Tibial nerve (tissue), 4 donors: Measurements from ENCODE around the gene SORBS1. TPM values are rescaled to one million over a fixed set of nuclear protein-coding genes. Genes with fewer than 3 reads are reported as not detected.

Experiments used
- DNase-seq, 2 donors: peaks; one replicate each; pipeline ENCODE4 v3.0.0-alpha.2; 2019; ENCODE audit warnings: low spot score in 2 of 2
- H3K27ac ChIP-seq, 4 donors: fragments of 200-600 bp; sonication (generic) in 3 of 4; one replicate each; pipeline ENCODE4 v1.5.1; 2017 to 2019; ENCODE audit warnings: mild to moderate bottlenecking in 1 of 4
- H3K27me3 ChIP-seq, 2 donors: fragments of 200-600 bp; sonication (generic) in 1 of 2; one replicate each; pipeline versions ENCODE4 v1.5.1 to v1.6.0; 2017 to 2019
- H3K36me3 ChIP-seq, 3 donors: fragments of 200-600 bp; sonication (generic); one replicate each; pipeline ENCODE4 v1.5.1; 2018 to 2019
- H3K4me1 ChIP-seq, 4 donors: fragments of 200-600 bp; sonication (generic) in 3 of 4; one replicate each; pipeline ENCODE4 v1.5.1; 2017 to 2019
- H3K4me3 ChIP-seq, 4 donors: fragments of 200-600 bp; sonication (generic) in 3 of 4; one replicate each; pipeline ENCODE4 v1.5.1; 2017 to 2019; ENCODE audit warnings: mild to moderate bottlenecking in 1 of 4, moderate library complexity in 1 of 4
- H3K9me3 ChIP-seq, 4 donors: fragments of 200-600 bp; sonication (generic) in 3 of 4; one replicate each; pipeline ENCODE4 v1.5.1; 2017 to 2019
- CTCF ChIP-seq, 5 experiments: fragments of 200-600 bp in 3 of 5; fragments of 450-650 bp in 2 of 5; sonication (generic) in 3 of 5; IDR thresholded peaks; one replicate each; pipeline ENCODE4 v1.5.1; 2016 to 2019; ENCODE audit warnings: antibody characterized with exemption in 5 of 5, mild to moderate bottlenecking in 3 of 5, moderate library complexity in 2 of 5
- EP300 ChIP-seq, 2 donors: sonication (generic); formaldehyde crosslinking; IDR thresholded peaks; one replicate each; pipeline ENCODE4 v1.6.1; 2017; ENCODE audit warnings: antibody characterized with exemption in 2 of 2, mild to moderate bottlenecking in 1 of 2
- POLR2A ChIP-seq, 2 donors: fragments of 450-650 bp; IDR thresholded peaks; one replicate each; pipeline ENCODE4 v1.6.1; 2017; ENCODE audit warnings: antibody characterized with exemption in 2 of 2, mild to moderate bottlenecking in 2 of 2, moderate library complexity in 2 of 2
- WGBS, 2 donors: methylation state at CpG; one replicate each; pipeline ENCODE4 v1.1.5; 2018; 5-methylcytosine and 5-hydroxymethylcytosine counted together
- total RNA-seq, 4 donors: library from RNA; depleted of rRNA; stranded (reverse); fragments of >200 nt; gene quantifications; one replicate each; pipeline ENCODE4 v1.1.0, GENCODE V29; 2016

The SORBS1 gene
- total RNA-seq, 4 donors from 2014 or later = 427 to 623 (median 567) TPM

GRCh38 chr10:95496951-95497350 lies 64.2 kb downstream of the SORBS1 start:
- H3K27ac ChIP-seq = peak overlapping the region in 2 of 4 donors; percentile 45 to 71
- WGBS, 2 donors = 51 to 54% methylated on average over 4 of the region's 4 CpGs

GRCh38 chr10:95496246-95496911 lies 64.8 kb downstream of the SORBS1 start:
- DNase-seq = no peak
- WGBS, 2 donors = 64 to 67% methylated on average over 2 of the region's 2 CpGs
- Histone ChIP-seq H3K4me3 (no peak overlapping the region), H3K9me3 (no peaks in the 10 kb centered on the region), H3K36me3 (no peaks in the 10 kb centered on the region), H3K4me1 (peaks cover 0 to 17% (median 3%) of the 10 kb centered on the region in 4 donors), H3K27ac (peak overlapping the region in 2 of 4 donors; percentile 45 to 71), H3K27me3 (no peaks in the 10 kb centered on the region)
- no peak for TF ChIP-seq POLR2A (IDR thresholded peaks at IDR 0.05)
- TF ChIP-seq CTCF (IDR thresholded peaks at IDR 0.05) = no peak
- TF ChIP-seq EP300 (IDR thresholded peaks at IDR 0.05) = no peak

More at GRCh38 chr10:95496951-95497350, 64.2 kb downstream of the SORBS1 start:
- Histone ChIP-seq H3K36me3 (no peaks in the 10 kb centered on the region), H3K4me1 (peaks cover 0 to 23% (median 3%) of the 10 kb centered on the region in 4 donors), H3K27me3 (no peaks in the 10 kb centered on the region), H3K9me3 (no peaks in the 10 kb centered on the region), H3K4me3 (no peak overlapping the region)
- no peak for TF ChIP-seq CTCF (IDR thresholded peaks at IDR 0.05)
- no peak for TF ChIP-seq EP300 (IDR thresholded peaks at IDR 0.05)
- TF ChIP-seq POLR2A (IDR thresholded peaks at IDR 0.05) = no peak
- DNase-seq = no peak

GRCh38 chr10:95493862-95494261 lies 67.3 kb downstream of the SORBS1 start:
- Histone ChIP-seq H3K9me3 (no peaks in the 10 kb centered on the region), H3K4me1 (peaks cover 0 to 5% (median 0%) of the 10 kb centered on the region in 4 donors), H3K27ac (peak overlapping the region in 1 of 4 donors; percentile 13), H3K36me3 (no peaks in the 10 kb centered on the region), H3K27me3 (no peaks in the 10 kb centered on the region), H3K4me3 (no peak overlapping the region)
- no peak for TF ChIP-seq POLR2A (IDR thresholded peaks at IDR 0.05)
- TF ChIP-seq CTCF (IDR thresholded peaks at IDR 0.05) = no peak
- TF ChIP-seq EP300 (IDR thresholded peaks at IDR 0.05) = no peak
- DNase-seq = no peak
- WGBS, 2 donors = 93 to 95% methylated on average over 2 of the region's 2 CpGs

GRCh38 chr10:95487994-95488393 lies 73.2 kb downstream of the SORBS1 start:
- peaks cover 0 to 13% (median 0%) of the 10 kb centered on the region in 3 donors for H3K36me3 ChIP-seq

More at GRCh38 chr10:95487994-95488393, 73.2 kb downstream of the SORBS1 start:
- TF ChIP-seq POLR2A (IDR thresholded peaks at IDR 0.05) = no peak
- no peak for TF ChIP-seq EP300 (IDR thresholded peaks at IDR 0.05)
- TF ChIP-seq CTCF (IDR thresholded peaks at IDR 0.05) = no peak
- DNase-seq = no peak
- Histone ChIP-seq H3K4me1 (no peaks in the 10 kb centered on the region), H3K27me3 (no peaks in the 10 kb centered on the region), H3K9me3 (no peaks in the 10 kb centered on the region), H3K27ac (peak overlapping the region in 1 of 4 donors; percentile 27), H3K4me3 (no peak overlapping the region)
